Heart right ventricle (tissue), 16 donors: ENCODE results near the gene EIF3L. TPM values are rescaled to one million over a fixed set of nuclear protein-coding genes. Genes with fewer than 3 reads are reported as not detected.
A peak's percentile ranks its signal among the peaks of the same experiment; 100 is the strongest.

Experiments
- ATAC-seq, 8 donors: fragments of 200-7000 bp; cut with Tn5 transposase; one replicate each; pipeline ENCODE4 v1.9.1; 2020; ENCODE audit warnings: mild to moderate bottlenecking in 8 of 8, moderate library complexity in 8 of 8, moderate number of reproducible peaks in 1 of 8
- DNase-seq, 2 donors: peaks; one replicate each; pipeline ENCODE4 v3.0.0-alpha.2; 2020
- H3K27ac ChIP-seq, 10 donors: fragments of 200-600 bp; sonication (generic) in 2 of 10; one replicate each; pipeline versions ENCODE4 v1.5.0 to v1.8.0; 2020 to 2022; ENCODE audit warnings: mild to moderate bottlenecking in 3 of 10
- H3K27me3 ChIP-seq, 7 donors: fragments of 200-600 bp; one replicate each; pipeline ENCODE4 v1.8.0; 2021 to 2022; ENCODE audit warnings: mild to moderate bottlenecking in 2 of 7
- H3K36me3 ChIP-seq, 9 donors: fragments of 200-600 bp; sonication (generic) in 1 of 9; one replicate each; pipeline versions ENCODE4 v1.5.0 to v1.8.0; 2020 to 2022; ENCODE audit warnings: mild to moderate bottlenecking in 2 of 9
- H3K4me1 ChIP-seq, 9 donors: fragments of 200-600 bp; sonication (generic) in 1 of 9; one replicate each; pipeline versions ENCODE4 v1.5.0 to v1.8.0; 2020 to 2022; ENCODE audit warnings: mild to moderate bottlenecking in 4 of 9
- H3K4me3 ChIP-seq, 10 donors: fragments of 200-600 bp; sonication (generic) in 2 of 10; one replicate each; pipeline versions ENCODE4 v1.5.0 to v1.8.0; 2020 to 2022; ENCODE audit warnings: mild to moderate bottlenecking in 7 of 10, moderate library complexity in 2 of 10
- H3K9me3 ChIP-seq, 11 donors: fragments of 200-600 bp in 10 of 11; sonication (generic) in 2 of 11; one replicate each; pipeline versions ENCODE4 v1.5.0 to v1.8.0; 2013 to 2022; ENCODE audit warnings: mild to moderate bottlenecking in 2 of 11, control low read depth in 1 of 11, moderate library complexity in 1 of 11
- WGBS, 2 donors: extraction: QIAGEN DNeasy Blood & Tissue Kit; methylation state at CpG; one replicate each; pipeline ENCODE4 v1.1.7; 2013; ENCODE audit warnings: inconsistent platforms in 1 of 2; 5-methylcytosine and 5-hydroxymethylcytosine counted together
- intact Hi-C, 10 donors: fragments of 100-400 bp; cut with DNase I; formaldehyde crosslinking; loops; one replicate each; pipeline versions ENCODE4 v1.11.1 to v1.14.2; 2022
- polyA plus RNA-seq, 2 donors: library from polyadenylated mRNA; stranded (reverse); fragments of 200-250 nt; gene quantifications; one replicate each; pipeline ENCODE4 v1.2.3, GENCODE V29; 2013
- total RNA-seq, 10 donors: library from RNA; stranded (reverse); fragmentation: NEBNext Ultra II Directional in 3 of 10; extraction: Animal tissue kit (Norgen Biotek cat#: 25700) in 3 of 10; gene quantifications; one replicate each; pipeline versions ENCODE4 v1.2.1 to v1.2.4, GENCODE V29; 2021 to 2023
- TF ChIP-seq, protein P1 (sequence below), 9 donors: fragments of 200-600 bp; sonication (generic) in 2 of 9; IDR thresholded peaks; one replicate each; pipeline versions ENCODE4 v1.5.0 to v1.8.0; 2021 to 2022; ENCODE audit warnings: antibody characterized with exemption in 9 of 9, mild to moderate bottlenecking in 5 of 9, moderate library complexity in 1 of 9
- donor health status: Arrhythmogenic right ventricular cardiomyopathy.
- donor health status: ischemic (EF 13 %, LVEDD 7.1; RV severe dilation, severe dysfunction).
- donor health status: healthy with polysubstance abuse.
- donor health status: DM: no; HTN: yes; CAD: no.
- donor health status: DM: no; HTN: no; CAD: no.
- donor health status: ischemic (EF 25% LVEDD 6.9; RV normal size, moderate dysfunction).
- donor health status: ischemic (EF 25% LVEDD 5.7; RV mildly dilated, moderate dysfunction).
- donor health status: healthy.
- donor health status: DM: yes; HTN: yes; CAD: no.
- donor health status: Ischemic cardiomyopathy.
- donor health status: ischemic (EF 35%, LVEDD 5.7; RV mildly dilated, moderate dysfunction).
- donor health status: nonischemic (EF 11% LVEDD 7.7; RV severe dilation, severe dysfunction).
- donor health status: DM: yes; HTN: yes; CAD: no.
- donor health status: PGD.
- donor health status: ischemic (EF 29% LVEDD 5.4; RV normal size, mild dysfunction).
- donor health status: nonischemic (EF 23%, LVEDD 6.1; RV moderate dilation, normal function).

Gene EIF3L
- total and polyA plus RNA-seq, 12 donors, result 135 to 489 (median 428) TPM

DNA sequence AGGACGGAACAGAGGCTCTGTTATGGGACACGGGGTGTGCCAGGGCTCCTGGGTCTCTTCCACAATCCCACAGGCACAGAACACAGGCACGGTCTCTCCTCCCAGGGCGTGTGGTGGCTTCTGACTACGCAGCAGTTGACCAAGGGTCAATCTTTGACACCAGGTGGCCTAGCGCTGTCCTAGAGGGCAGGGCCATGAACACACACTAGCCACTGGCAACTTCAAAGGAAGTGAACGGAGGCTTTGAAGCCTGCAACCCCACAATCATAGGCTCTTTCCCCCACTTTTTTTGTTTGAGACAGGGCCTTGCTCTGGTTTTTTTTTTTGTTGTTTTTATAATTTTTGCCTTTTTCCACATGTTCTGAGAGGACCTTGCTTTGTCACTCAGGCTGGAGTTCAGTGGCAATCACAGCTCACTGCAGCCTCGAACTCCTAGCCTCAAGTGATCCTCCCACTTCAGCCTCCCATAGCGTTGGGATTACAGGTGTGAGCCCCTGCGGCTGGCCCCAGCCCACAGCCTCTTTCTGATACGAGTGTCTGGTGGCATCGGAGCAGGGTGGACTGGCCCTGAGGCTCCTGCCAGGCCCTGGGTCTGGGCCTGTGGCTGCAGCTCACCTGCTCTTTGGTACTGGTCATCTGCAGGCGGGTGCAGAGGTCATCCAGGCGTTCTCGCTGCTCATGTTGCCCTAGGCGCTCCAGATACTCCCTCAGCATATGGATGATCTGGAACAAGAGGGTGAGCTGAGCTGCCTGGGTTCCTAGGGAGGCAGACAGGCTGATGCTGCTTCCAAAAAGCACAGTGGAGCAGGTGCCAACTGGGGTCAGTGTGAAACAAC lies 17.0 kb upstream of the EIF3L start:
- H3K9me3 ChIP-seq, result no peaks in the 10 kb centered on the region
- TF ChIP-seq, protein P1, sequence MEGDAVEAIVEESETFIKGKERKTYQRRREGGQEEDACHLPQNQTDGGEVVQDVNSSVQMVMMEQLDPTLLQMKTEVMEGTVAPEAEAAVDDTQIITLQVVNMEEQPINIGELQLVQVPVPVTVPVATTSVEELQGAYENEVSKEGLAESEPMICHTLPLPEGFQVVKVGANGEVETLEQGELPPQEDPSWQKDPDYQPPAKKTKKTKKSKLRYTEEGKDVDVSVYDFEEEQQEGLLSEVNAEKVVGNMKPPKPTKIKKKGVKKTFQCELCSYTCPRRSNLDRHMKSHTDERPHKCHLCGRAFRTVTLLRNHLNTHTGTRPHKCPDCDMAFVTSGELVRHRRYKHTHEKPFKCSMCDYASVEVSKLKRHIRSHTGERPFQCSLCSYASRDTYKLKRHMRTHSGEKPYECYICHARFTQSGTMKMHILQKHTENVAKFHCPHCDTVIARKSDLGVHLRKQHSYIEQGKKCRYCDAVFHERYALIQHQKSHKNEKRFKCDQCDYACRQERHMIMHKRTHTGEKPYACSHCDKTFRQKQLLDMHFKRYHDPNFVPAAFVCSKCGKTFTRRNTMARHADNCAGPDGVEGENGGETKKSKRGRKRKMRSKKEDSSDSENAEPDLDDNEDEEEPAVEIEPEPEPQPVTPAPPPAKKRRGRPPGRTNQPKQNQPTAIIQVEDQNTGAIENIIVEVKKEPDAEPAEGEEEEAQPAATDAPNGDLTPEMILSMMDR (IDR thresholded peaks at IDR 0.05), result no peak
- 95% methylated on average over 16 of the region's 16 CpGs for WGBS, 2 donors
- H3K27me3 ChIP-seq, result no peaks in the 10 kb centered on the region
- peaks cover 0 to 4% (median under 1%) of the 10 kb centered on the region in 9 donors for H3K4me1 ChIP-seq
- intact Hi-C loops, result no loop called here
- no peak for ATAC-seq
- DNase-seq, result no peak
- peaks cover 18 to 87% (median 49%) of the 10 kb centered on the region in 9 donors for H3K36me3 ChIP-seq
- no peak overlapping the region for H3K27ac ChIP-seq
- no peak overlapping the region for H3K4me3 ChIP-seq

DNA sequence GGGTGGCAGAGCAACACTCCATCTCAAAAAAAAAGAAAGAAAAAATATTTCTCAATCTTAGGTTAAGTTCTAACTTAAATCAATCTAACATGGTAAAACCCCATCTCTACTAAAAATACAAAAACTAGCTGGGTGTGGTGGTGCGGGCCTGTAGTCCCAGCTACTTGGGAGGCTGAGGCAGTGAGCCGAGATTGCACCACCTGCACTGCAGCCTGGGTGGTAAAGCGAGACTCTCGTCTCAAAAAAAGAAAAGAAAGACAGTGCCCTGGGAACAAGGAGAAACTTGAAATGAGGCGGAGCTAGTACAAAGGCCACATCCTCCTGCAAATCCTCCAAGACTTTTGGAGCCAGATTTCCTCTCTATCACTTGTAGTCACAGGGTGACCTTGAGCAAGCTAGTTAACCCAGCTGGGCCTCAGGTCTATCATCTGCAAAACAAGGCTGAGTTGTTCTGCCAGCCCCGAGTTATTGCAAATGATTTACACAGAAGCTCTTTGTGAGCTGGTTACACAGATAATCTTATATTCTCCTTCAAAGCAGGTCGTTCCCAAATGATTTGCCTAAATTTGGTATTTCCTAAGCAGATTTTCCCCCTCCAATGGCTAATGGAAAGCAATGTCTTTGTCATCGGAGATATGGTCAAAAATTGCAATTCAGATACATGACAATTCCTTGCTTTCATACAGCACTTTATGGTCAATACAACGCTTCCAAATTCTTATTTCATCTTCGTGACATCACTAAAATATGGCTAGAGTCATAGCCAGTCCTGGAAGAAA lies 7.0 kb upstream of the EIF3L start:
- intact Hi-C loops, result no loop called here
- no peak overlapping the region for H3K4me3 ChIP-seq
- ATAC-seq (no peak), DNase-seq (no peak)
- 81% methylated on average over 10 of the region's 10 CpGs for WGBS, 2 donors
- no peak overlapping the region for H3K27ac ChIP-seq
- H3K36me3 ChIP-seq, result peaks cover 0 to 36% (median 19%) of the 10 kb centered on the region in 9 donors
- H3K4me1 ChIP-seq, result peaks cover 2 to 22% (median 18%) of the 10 kb centered on the region in 9 donors
- peaks cover 0 to 7% (median 0%) of the 10 kb centered on the region in 11 donors for H3K9me3 ChIP-seq
- TF ChIP-seq, protein P1 (IDR thresholded peaks at IDR 0.05), result no peak
- H3K27me3 ChIP-seq, result no peaks in the 10 kb centered on the region

DNA sequence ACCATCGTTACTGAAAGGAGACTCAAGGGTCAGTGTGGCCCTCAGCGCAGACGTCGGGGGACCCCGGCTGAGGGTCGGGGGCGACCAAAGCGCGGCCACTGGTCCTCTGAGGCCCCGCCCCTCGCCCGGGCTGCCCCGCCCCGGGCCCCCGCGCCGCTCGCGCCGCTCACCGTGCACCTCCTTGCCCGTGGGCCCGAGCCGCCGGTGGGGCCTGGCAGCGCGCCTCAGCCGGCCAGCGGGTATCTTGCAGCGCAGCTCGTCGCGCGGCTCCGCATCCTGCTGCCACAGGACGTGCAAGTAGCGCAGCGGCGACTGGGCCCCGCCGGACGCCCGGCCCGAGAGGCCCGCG lies 5.5 kb upstream of the EIF3L start:
- intact Hi-C loops, result no loop called here
- DNase-seq (peak; percentile 30 to 52), ATAC-seq (peak in 7 of 8 donors; percentile 10 to 56 (median 45))
- Histone ChIP-seq H3K9me3 (peaks cover 0 to 7% (median 0%) of the 10 kb centered on the region in 11 donors), H3K4me3 (peak overlapping the region; percentile 72 to 91 (median 82)), H3K27ac (peak overlapping the region; percentile 79 to 96 (median 94)), H3K4me1 (peaks cover 2 to 30% (median 24%) of the 10 kb centered on the region in 9 donors), H3K36me3 (peaks cover 0 to 21% (median 8%) of the 10 kb centered on the region in 9 donors), H3K27me3 (no peaks in the 10 kb centered on the region)
- TF ChIP-seq, protein P1 (IDR thresholded peaks at IDR 0.05), result no peak
- WGBS, 2 donors, result 0 to 1% methylated on average over 46 of the region's 46 CpGs

DNA sequence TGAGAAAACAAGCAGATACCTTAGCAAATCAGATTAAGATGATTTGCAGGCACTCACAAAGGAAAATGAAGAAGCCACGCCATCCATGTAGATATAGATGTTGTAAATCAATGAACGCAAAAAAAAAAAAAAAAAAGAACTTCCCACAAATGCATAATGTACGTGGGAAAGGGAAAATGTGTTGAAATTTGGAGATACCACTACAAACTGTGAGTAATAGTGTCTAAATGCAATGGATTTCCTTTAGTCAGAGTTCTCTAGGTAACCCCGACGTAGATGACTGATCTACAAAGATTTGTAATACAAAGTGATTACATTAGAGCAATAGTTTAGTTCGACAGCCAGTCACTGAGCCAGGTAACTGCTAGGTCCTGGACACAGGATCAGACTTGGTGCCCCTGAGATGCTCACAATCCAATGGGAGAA lies 4.3 kb upstream of the EIF3L start:
- 86 to 90% methylated on average over 6 of the region's 6 CpGs for WGBS, 2 donors
- no peak for ATAC-seq
- H3K27ac ChIP-seq, result peak overlapping the region; percentile 6 to 96 (median 94)

More for the DNA sequence above, 4.3 kb upstream of the EIF3L start:
- TF ChIP-seq, protein P1 (IDR thresholded peaks at IDR 0.05), result no peak
- DNase-seq, result no peak
- intact Hi-C loops, result no loop called here
- Histone ChIP-seq H3K27me3 (no peaks in the 10 kb centered on the region), H3K9me3 (peaks cover 0 to 7% (median 0%) of the 10 kb centered on the region in 11 donors), H3K36me3 (peaks cover 0 to 9% (median under 1%) of the 10 kb centered on the region in 9 donors), H3K4me1 (peaks cover 2 to 32% (median 29%) of the 10 kb centered on the region in 9 donors), H3K4me3 (peak overlapping the region; percentile 23 to 91 (median 82))
